Posterior vena cava (tissue), 2 donors: ENCODE measurements around the gene ITIH1. TPM values are rescaled to one million over a fixed set of nuclear protein-coding genes. Genes with fewer than 3 reads are reported as not detected.

Source experiments
- DNase-seq: peaks from one replicate; pipeline ENCODE4 v3.0.0-alpha.2; 2020; ENCODE audit warnings: low spot score
- intact Hi-C, 2 donors: fragments of 100-400 bp; cut with DNase I; formaldehyde crosslinking; loops; one replicate each; pipeline versions ENCODE4 v1.14.1 to v1.14.2; 2022 to 2023
- total RNA-seq, 2 donors: library from RNA; stranded (reverse); fragmentation: NEBNext Ultra II Directional; extraction: Animal tissue kit (Norgen Biotek cat#: 25700); gene quantifications; one replicate each; pipeline ENCODE4 v1.2.1, GENCODE V29; 2021
- donor health status: DM: yes; HTN: yes; CAD: no.
- donor health status: DM: yes; HTN: yes; CAD: no.

The ITIH1 gene
- total RNA-seq, 2 donors from 2014 or later, result 1.3 to 2.6 TPM

DNA sequence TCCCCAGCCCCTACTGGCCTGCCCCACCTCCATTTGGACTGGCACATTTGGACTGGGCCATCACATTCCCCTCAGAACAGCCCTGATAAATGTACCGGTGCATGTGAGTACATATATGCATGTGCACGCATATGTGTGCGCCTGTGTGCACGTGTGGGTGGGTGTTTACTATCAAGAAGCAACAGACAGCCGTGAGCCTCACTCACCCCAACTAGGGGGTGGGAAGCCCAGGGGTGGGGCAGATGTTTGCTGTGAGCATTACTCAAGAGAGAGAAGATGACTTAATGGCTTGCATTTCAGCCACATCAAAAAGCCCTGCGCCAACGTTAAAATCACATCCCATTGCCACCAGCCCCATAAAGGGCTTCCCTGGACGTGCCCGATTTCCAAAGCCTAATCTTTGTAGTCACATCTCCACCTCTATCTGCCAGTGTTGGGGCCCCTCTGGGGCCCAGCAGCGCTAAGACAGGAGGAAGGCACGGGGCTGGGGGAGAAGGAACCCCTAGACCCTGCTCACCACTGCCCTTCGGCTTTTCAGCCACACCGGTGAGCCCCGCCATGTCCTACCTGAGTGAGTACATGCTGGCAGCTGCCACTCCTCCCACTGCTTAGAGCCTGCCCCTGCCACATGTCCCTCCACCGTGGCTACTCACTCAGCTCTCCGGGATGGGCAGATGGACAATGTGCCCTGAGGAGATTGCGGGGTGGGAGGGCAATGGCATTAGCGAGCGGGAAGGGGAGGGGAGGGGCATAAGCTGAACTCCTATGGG, 28.1 kb downstream of the ITIH1 start:
- no peak for DNase-seq
- intact Hi-C loops, result no loop called here

- intact Hi-C loops, result no loop called here
- no peak for DNase-seq
Observed at GRCh38 chr3:52809149-52809548, 31.8 kb downstream of the ITIH1 start.

- intact Hi-C loops, result no loop called here
- DNase-seq, result no peak
Observed at GRCh38 chr3:52809662-52810377, 32.4 kb downstream of the ITIH1 start.

GRCh38 chr3:52810923-52811322, 33.5 kb downstream of the ITIH1 start:
- no peak for DNase-seq
- intact Hi-C loops, result no loop called here

DNA sequence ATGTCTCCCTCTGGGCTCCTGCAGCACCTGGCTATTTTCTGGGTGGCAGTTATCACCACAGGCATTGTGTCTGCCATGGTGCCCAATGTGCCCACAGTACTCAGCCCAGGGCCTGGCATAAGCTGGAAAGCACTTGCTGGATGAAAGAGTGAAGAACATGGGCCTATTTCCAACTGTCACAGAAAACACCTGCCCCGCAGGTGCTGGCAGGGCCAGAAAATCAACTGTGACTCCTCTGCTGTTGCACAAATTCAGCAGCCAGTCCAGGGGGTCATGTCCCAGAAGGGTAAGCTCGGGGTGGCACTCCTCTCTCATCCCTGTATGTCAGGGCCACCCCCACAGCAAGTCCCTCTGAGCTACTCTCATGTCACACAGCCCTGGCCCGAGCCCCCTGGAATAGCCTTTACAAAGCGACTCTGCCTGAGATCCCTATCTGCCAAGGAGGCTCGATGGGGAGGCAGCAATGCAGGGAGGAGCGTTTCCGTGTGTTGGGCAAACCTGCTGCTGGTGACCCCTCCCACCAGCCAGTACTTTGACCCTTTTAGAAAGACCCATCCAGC, 34.1 kb downstream of the ITIH1 start:
- intact Hi-C loops, result no loop called here
- DNase-seq, result no peak

GRCh38 chr3:52813810-52814209, 36.4 kb downstream of the ITIH1 start:
- intact Hi-C loops, result no loop called here
- DNase-seq, result no peak

GRCh38 chr3:52816199-52816598, 38.8 kb downstream of the ITIH1 start:
- no peak for DNase-seq
- intact Hi-C loops, result no loop called here

- no peak for DNase-seq
- intact Hi-C loops, result no loop called here
Observed at GRCh38 chr3:52816654-52817053, 39.3 kb downstream of the ITIH1 start.

- DNase-seq, result no peak
- intact Hi-C loops, result no loop called here
Observed at GRCh38 chr3:52817221-52817620, 39.8 kb downstream of the ITIH1 start.

- intact Hi-C loops, result no loop called here
- no peak for DNase-seq
Observed at GRCh38 chr3:52817860-52818259, 40.5 kb downstream of the ITIH1 start.

GRCh38 chr3:52819936-52820335, 42.5 kb downstream of the ITIH1 start:
- intact Hi-C loops, result no loop called here
- DNase-seq, result no peak

DNA sequence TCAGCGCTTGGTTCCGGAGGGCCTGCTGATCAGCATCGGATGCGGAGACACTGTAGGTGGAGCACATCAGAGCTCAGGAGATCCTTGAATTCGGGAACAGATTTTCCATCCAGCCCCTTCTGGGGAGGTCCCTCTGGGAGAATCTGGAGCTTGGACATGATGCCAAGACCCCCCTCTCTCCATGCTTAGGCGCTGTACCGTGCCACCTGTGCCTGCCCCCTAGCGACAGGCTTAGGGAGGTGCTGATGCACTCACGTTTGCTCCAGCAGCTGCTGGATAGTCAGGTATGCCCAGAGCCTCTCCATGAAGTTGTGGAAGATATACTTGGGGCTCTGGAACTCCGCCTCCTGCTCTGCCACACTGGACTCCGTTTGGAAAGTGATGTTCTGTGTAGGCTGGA, 43.3 kb downstream of the ITIH1 start:
- DNase-seq, result no peak

GRCh38 chr3:52822363-52822762, 45.0 kb downstream of the ITIH1 start:
- intact Hi-C loops, result loop anchor here in 1 of 2 donors (2.0 kb wide), 1 partner anchor 52 kb away; the partner anchor contains the start of gene NEK4
- no peak for DNase-seq

More for the DNA sequence above, 43.3 kb downstream of the ITIH1 start:
- intact Hi-C loops, result no loop called here

- DNase-seq, result no peak
- intact Hi-C loops, result no loop called here
Observed at GRCh38 chr3:52824037-52824436, 46.6 kb downstream of the ITIH1 start.

DNA sequence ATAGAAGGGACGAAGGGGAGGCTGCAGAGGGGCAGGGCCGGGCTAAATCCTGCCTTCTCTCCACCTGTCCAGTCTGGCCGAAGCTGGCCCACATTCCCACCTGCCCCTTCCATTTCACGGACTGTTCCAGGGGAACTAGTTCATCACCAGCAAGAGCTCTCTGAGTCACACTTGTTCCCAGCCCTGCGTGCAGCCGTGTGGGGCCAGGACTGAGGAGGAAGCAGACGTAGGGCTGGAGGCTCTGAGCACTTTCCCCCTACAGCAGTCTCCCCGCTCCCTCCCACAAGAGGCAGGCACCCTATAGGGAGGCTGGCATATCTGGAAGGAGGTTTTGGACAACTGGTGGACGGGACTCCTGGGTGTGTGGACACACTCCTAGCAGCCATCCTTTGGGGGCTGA, 50.0 kb downstream of the ITIH1 start:
- DNase-seq, result no peak
- intact Hi-C loops, result no loop called here

- intact Hi-C loops, result no loop called here
- DNase-seq, result no peak
Observed at GRCh38 chr3:52827866-52828376, 50.5 kb downstream of the ITIH1 start.

GRCh38 chr3:52829482-52829881, 52.1 kb downstream of the ITIH1 start:
- no peak for DNase-seq
- intact Hi-C loops, result no loop called here

DNA sequence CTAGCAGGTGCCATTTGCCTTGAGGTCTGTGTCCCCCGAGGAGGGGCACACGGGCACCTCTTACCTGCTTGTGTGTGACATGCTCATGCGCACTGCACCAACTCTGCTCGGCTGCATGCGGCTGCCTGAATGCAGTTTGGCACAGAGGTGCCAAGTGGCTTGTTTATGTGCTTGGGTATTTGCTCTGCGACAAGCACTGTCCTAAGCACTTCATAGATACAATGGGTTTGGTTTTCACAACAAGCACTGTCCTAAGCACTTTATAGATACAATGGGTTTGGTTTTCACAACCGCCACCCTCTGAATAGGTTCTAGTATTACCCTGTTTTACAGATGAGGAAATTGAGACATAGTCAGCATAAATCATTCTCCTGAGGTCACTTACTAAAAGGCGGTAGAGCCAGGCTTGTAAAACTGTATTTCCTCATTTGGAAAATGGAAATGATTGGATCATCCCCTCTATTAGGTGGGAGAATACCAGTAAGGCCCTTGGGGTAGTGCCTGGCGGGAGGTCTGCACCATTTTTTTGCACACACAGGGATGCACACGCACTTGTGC, 52.6 kb downstream of the ITIH1 start:
- intact Hi-C loops, result no loop called here
- no peak for DNase-seq

- DNase-seq, result no peak
- intact Hi-C loops, result no loop called here
Observed at GRCh38 chr3:52830535-52831258, 53.3 kb downstream of the ITIH1 start, which contains the start of gene ITIH4. Gene ITIH4, minus strand, starts transcription at chr3:52830672. Its CDS starts 30 bp downstream, at chr3:52830642.
